ENCODE data around the gene NFE2L1. TPM values are rescaled to one million over a fixed set of nuclear protein-coding genes. Genes with fewer than 3 reads are reported as not detected.

The NFE2L1 gene
- total RNA-seq, 2 experiments from 2014 or later, result 53.2 to 65.9 TPM

Small RNA genes lying within 50 kb of the gene (microRNA-seq; reads per million reads assigned to microRNA genes)
- 33.1 reads per million, percentile 58 among the genes with 10 or more reads in this experiment for gene MIR152 (ENCODE audit: borderline microRNAs expressed, borderline replicate concordance)

Other genes starting within 250 kb of the NFE2L1 start
- 10 to 100 TPM; 40.8 to 43.8 TPM for gene OSBPL7, start 226.6 kb upstream of the NFE2L1 start, total RNA-seq
- 10 to 100 TPM; 46.9 to 51.9 TPM for gene MRPL10, start 216.8 kb upstream of the NFE2L1 start, total RNA-seq
- gene LRRC46, start 216.7 kb upstream of the NFE2L1 start, total RNA-seq, result 1 to 10 TPM in 1 of 2 experiments, under 1 TPM in 1; 0.79 to 1.4 TPM
- 10 to 100 TPM; 26.8 to 33.2 TPM for gene SCRN2, start 207.1 kb upstream of the NFE2L1 start, total RNA-seq
- not detected for gene SP6, start 197.2 kb upstream of the NFE2L1 start, total RNA-seq
- gene SP2, start 152.1 kb upstream of the NFE2L1 start, total RNA-seq, result 10 to 100 TPM; 27.6 to 33.8 TPM
- 10 to 100 TPM; 30.9 to 36.5 TPM for gene PNPO, start 106.8 kb upstream of the NFE2L1 start, total RNA-seq
- gene PRR15L, start 90.5 kb upstream of the NFE2L1 start, total RNA-seq, result not detected
- gene CDK5RAP3, start 77.2 kb upstream of the NFE2L1 start, total RNA-seq, result 100 to 1,000 TPM; 212 to 213 TPM
- gene COPZ2, start 10.6 kb upstream of the NFE2L1 start, total RNA-seq, result 1 to 10 TPM; 3.4 to 4.0 TPM
- 10 to 100 TPM; 63.6 to 64.8 TPM for gene CBX1, start 53.1 kb downstream of the NFE2L1 start, total RNA-seq
- 10 to 100 TPM; 21.2 to 22.4 TPM for gene SNX11, start 59.4 kb downstream of the NFE2L1 start, total RNA-seq